AG09309 (cell line): ENCODE data around the gene SLC16A3.
"Not testable (repeated sequence)": the region's sequence is repeated elsewhere in the genome, so short reads cannot be mapped to it uniquely, and the experiment has no call there.

Experiments used
- DNase-seq: peaks from one replicate; pipeline ENCODE4 v3.0.0-alpha.2; 2010; ENCODE audit warnings: low read depth
- H3K4me3 ChIP-seq: 2 replicates; pipeline ENCODE4 v1.5.1; 2011; ENCODE audit warnings: mild to moderate bottlenecking, low read depth, low read length, moderate library complexity; ENCODE audit not compliant: control insufficient read depth
- TF ChIP-seq, protein P1 (sequence below): IDR thresholded peaks from 2 replicates; pipeline ENCODE4 v1.5.1; 2011; ENCODE audit warnings: mild to moderate bottlenecking, low read depth, low read length, inconsistent platforms; ENCODE audit not compliant: insufficient read depth, control insufficient read depth; ENCODE audit errors: missing control alignments

The SLC16A3 gene

DNA sequence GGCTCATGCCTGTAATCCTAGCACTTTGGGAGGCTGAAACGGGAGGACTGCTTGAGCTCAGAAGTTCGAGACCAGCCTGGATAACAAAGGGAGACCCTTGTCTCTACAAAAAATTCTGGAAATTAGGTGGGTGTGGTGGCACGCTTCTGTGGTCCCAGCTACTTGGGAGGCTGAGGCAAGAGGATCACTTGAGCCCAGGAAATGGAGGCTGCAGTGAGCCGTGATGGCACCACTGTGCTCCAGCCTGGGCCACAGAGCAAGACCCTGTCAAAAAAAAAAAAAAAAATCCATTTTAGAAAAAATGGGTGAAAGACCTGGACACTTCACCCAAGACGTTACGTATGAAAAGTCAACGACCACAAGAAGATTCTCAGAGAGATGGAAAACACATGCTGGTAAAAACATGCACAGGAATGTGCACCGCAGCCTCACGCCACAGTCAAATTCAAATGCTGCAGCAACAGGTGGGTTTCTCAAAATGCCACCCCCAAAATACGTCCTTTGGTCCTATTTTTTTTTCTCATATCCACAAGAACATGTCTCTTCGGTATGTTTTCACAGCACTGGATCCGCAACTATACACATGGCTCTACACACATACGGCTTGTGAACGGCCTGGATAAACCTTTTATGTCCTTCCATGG is 27.5 kb downstream of the SLC16A3 start:
- no peak overlapping the region for H3K4me3 ChIP-seq
- TF ChIP-seq, protein P1, sequence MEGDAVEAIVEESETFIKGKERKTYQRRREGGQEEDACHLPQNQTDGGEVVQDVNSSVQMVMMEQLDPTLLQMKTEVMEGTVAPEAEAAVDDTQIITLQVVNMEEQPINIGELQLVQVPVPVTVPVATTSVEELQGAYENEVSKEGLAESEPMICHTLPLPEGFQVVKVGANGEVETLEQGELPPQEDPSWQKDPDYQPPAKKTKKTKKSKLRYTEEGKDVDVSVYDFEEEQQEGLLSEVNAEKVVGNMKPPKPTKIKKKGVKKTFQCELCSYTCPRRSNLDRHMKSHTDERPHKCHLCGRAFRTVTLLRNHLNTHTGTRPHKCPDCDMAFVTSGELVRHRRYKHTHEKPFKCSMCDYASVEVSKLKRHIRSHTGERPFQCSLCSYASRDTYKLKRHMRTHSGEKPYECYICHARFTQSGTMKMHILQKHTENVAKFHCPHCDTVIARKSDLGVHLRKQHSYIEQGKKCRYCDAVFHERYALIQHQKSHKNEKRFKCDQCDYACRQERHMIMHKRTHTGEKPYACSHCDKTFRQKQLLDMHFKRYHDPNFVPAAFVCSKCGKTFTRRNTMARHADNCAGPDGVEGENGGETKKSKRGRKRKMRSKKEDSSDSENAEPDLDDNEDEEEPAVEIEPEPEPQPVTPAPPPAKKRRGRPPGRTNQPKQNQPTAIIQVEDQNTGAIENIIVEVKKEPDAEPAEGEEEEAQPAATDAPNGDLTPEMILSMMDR: no peak

DNA sequence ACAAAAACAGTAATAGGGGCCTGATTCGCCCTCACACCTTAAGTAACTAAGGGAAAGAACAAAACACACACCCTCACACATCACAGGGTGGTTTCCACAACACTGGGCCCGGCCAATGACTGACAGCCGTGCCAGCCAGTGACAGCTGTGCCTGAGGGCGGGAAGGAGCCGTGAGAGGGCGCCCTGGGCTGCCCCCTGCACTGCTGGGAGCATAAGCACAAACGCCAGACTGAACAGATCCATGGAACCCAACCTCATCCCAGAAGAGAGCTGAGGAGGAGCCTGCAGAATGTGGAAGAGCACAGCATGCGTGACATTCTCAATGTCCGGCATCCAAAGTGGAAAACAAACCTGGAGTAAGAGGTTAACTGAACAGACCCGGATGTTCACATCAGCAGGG is 28.6 kb downstream of the SLC16A3 start:
- H3K4me3 ChIP-seq: no peak overlapping the region
- TF ChIP-seq, protein P1: no peak
- no peak for DNase-seq

More for the DNA sequence above, 27.5 kb downstream of the SLC16A3 start:
- no peak for DNase-seq

DNA sequence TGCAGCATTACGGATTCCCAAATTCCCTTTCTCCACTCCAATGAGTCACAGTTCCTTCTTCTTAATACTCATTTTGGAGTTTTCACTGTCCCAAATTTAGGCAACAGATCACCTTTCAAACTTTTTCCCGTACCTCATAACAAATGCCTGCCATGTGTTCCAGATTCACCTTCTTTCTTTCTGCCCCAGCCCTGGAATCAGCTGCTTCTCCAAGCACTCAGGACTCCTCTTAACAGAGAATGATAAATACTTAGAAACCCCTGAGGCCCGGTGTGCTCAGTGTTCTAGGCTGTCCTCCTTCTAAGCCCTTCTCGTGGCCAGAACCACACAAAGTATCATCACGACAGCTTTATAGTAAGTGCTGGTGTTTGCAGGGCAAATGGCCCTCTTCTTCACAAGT is 29.7 kb downstream of the SLC16A3 start:
- DNase-seq: no peak
- H3K4me3 ChIP-seq: no peak overlapping the region
- TF ChIP-seq, protein P1: no peak

DNA sequence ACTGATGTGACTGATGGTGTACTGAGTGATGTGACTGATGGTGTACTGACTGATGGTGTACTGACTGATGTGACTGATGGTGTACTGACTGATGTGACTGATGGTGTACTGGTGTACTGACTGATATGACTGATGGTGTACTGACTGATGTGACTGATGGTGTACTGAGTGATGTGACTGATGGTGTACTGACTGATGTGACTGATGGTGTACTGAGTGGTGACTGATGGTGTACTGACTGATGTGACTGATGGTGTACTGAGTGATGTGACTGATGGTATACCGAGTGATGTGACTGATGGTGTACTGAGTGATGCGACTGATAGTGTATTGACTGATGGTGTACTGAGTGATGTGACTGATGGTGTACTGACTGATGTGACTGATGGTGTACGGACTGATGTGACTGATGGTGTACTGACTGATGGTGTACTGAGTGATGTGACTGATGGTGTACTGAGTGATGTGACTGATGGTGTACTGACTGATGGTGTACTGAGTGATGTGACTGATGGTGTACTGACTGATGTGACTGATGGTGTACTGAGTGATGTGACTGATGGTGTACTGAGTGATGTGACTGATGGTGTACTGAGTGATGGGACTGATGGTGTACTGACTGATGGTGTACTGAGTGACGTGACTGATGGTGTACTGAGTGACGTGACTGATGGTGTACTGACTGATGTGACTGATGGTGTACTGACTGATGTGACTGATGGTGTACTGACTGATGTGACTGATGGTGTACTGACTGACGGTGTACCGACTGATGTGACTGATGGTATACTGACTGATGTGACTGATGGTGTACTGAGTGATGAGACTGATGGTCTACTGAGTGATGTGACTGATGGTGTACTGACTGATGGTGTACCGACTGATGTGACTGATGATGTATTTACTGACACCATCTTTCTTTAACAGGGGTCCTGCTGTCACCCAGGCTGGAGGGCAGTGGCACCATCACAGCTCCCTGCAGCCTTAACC is 31.4 kb downstream of the SLC16A3 start:
- not testable (repeated sequence) for DNase-seq, H3K4me3 ChIP-seq

DNA sequence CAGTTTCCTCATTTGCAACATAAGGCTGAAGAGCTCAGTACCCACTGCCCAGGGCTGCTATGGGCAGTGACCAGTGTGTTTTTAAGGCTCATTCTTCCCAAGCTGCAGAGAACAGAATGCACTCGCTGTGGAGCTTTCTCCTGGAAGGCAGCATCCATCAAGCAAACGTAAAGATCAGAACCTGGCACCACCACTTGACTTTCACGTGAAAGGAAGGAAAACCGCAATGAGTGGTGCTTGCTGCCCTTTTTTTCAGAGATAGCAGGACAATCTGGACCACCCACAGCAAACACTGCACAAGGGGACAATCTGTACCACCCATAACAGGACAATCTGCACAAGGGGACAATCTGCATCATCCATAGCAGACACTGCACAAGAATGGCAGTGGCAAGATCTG is 33.5 kb downstream of the SLC16A3 start:
- TF ChIP-seq, protein P1: no peak
- DNase-seq: no peak
- H3K4me3 ChIP-seq: no peak overlapping the region

DNA sequence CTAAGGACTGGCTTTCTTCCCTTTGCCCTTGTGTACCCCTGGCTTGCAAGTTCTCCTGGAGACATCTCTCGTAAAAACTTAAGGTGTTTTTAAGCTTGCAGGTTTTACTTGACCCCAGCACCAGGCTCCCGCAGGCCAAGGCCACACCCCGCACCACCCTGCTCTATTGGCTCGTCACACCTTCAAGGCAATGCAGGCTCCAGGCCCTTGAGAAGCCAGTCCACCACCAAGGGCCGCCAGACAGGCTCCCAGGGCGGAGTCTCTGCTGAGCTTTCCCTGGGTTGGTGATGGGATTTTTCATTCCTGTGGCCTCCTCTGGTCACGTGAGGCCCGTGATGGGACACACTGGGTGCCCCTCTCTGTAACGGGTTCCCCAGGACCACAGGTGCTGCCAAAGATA is 34.8 kb downstream of the SLC16A3 start:
- DNase-seq: no peak
- no peak overlapping the region for H3K4me3 ChIP-seq
- TF ChIP-seq, protein P1: no peak

DNA sequence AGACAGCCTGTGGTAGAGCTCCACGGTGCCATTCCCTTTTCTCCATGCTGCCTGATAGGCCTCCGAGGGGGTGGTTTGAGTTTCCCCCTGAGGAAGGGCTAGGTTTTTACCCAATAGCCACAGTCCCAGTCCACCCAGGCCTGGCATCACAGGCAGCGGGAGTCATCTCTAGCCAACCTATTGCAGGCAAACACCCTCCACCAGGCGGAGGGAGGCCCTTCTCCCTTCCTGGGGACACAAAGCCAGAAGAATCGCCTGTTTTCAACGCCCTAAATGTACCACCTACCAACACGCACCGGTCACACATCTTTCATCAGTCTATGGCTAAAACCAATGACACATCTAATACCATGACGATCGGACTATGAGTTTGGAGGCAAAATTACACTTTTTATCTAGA is 37.3 kb downstream of the SLC16A3 start:
- TF ChIP-seq, protein P1: no peak
- no peak for DNase-seq
- H3K4me3 ChIP-seq: no peak overlapping the region
